T-helper 17 cell (primary cell): ENCODE results near the gene CDK16. TPM values are rescaled to one million over a fixed set of nuclear protein-coding genes. Genes with fewer than 3 reads are reported as not detected.

ENCODE experiments used
- ATAC-seq: fragments of 150-1000 bp; cut with Tn5 transposase; 2 replicates; pipeline ENCODE4 v1.10.0; 2021; ENCODE audit warnings: mild to moderate bottlenecking, moderate library complexity
- DNase-seq, 3 donors: peaks; one replicate each; pipeline versions ENCODE4 v3.0.0 to v3.0.0-alpha.2; 2020 to 2021
- H3K9me3 ChIP-seq: one replicate; pipeline ENCODE4 v1.7.0; 2013; ENCODE audit warnings: low read length, mild to moderate bottlenecking; ENCODE audit not compliant: control insufficient read depth, poor library complexity, severe bottlenecking
- H3K27ac Mint-ChIP-seq: one replicate; pipeline ENCODE4 v1.8.0; 2022; ENCODE audit warnings: mild to moderate bottlenecking, moderate library complexity, mixed read lengths
- H3K27me3 Mint-ChIP-seq: one replicate; pipeline ENCODE4 v1.8.0; 2022; ENCODE audit warnings: mixed read lengths
- H3K36me3 Mint-ChIP-seq: one replicate; pipeline ENCODE4 v1.8.0; 2022; ENCODE audit warnings: low read depth, mixed read lengths
- H3K4me1 Mint-ChIP-seq: one replicate; pipeline ENCODE4 v1.8.0; 2022; ENCODE audit warnings: mild to moderate bottlenecking, mixed read lengths
- H3K4me3 Mint-ChIP-seq: one replicate; pipeline ENCODE4 v1.8.0; 2022; ENCODE audit warnings: mild to moderate bottlenecking, moderate library complexity, mixed read lengths
- total RNA-seq, 4 donors: library from RNA in 2 of 4; stranded (reverse) in 2 of 4; gene quantifications; one replicate each; pipeline ENCODE4 v1.2.3 and lab custom pipeline; 2022 to 2026

The CDK16 gene
- total RNA-seq, 2 donors from 2014 or later = 123 to 145 TPM

DNA sequence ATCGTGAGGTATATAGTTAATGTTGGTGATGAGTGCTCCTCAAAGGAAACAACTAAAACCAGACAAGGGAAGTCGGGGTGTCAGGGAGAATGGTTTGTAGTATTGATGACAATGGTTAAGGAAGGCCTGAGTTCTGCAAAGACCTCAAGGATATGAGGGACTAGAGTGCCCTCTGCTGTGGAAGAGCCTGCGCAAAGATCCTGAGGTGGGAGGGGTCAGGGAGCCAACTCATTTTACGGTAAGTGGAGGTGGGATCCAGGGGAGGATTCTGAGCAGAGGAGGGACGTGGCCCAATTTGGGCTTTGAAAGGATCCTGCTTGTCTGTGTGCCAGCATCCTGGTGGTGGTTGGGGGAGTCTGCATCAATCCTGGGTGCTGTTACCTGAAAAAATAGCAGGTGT, 13.5 kb upstream of the CDK16 start:
- H3K27me3 Mint-ChIP-seq = no peaks in the 10 kb centered on the region
- ATAC-seq (no peak), DNase-seq (no peak)
- H3K4me3 Mint-ChIP-seq = no peak overlapping the region
- no peaks in the 10 kb centered on the region for H3K4me1 Mint-ChIP-seq
- no peaks in the 10 kb centered on the region for H3K36me3 Mint-ChIP-seq
- no peak overlapping the region for H3K27ac Mint-ChIP-seq
- H3K9me3 ChIP-seq = no peaks in the 10 kb centered on the region

DNA sequence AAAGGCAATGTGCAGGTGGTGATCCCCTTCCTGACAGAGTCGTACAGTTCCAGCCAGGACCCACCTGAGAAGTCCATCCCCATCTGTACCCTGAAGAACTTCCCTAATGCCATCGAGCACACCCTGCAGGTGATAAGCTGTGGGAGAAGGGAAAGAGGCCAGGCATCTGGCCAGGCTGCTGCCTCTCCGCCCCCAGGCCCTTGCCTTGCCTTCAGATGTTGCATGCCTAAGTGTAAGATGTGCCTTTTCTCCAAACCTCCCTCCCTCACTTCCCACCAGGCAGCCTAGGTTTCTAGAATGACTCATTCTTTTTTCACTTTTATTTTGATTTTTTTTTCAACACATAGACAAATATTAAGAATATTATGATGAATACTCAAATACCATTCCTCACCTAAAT, 12.2 kb upstream of the CDK16 start:
- H3K9me3 ChIP-seq = no peaks in the 10 kb centered on the region
- Mint-ChIP-seq H3K27me3 (no peaks in the 10 kb centered on the region), H3K4me3 (no peak overlapping the region), H3K36me3 (peaks cover under 1% of the 10 kb centered on the region), H3K4me1 (peaks cover under 1% of the 10 kb centered on the region), H3K27ac (no peak overlapping the region)
- no peak for DNase-seq
- no peak for ATAC-seq

DNA sequence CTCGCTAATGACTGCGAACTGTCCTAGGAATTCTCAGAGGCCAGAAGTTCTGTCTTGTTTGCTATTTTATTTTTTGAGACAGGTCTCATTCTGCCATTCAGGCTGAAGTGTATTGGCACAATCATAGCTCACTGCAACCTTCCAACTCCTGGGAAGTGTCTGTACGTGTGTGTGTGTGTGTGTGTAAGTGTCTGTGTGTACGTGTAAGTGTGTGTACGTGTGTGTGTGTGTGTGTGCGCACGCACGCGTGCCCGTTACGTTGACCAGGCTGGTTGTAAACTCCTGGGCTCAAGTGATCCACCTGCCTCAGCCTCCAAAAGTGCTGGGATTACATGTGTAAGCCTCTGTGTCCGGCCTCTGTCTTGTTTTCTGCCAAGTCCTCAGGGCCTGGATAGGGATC, 10.4 kb upstream of the CDK16 start:
- Mint-ChIP-seq H3K4me1 (peaks cover 6% of the 10 kb centered on the region), H3K4me3 (no peak overlapping the region), H3K36me3 (peaks cover 10% of the 10 kb centered on the region), H3K27ac (no peak overlapping the region), H3K27me3 (no peaks in the 10 kb centered on the region)
- ATAC-seq (no peak), DNase-seq (no peak)
- H3K9me3 ChIP-seq = no peaks in the 10 kb centered on the region

DNA sequence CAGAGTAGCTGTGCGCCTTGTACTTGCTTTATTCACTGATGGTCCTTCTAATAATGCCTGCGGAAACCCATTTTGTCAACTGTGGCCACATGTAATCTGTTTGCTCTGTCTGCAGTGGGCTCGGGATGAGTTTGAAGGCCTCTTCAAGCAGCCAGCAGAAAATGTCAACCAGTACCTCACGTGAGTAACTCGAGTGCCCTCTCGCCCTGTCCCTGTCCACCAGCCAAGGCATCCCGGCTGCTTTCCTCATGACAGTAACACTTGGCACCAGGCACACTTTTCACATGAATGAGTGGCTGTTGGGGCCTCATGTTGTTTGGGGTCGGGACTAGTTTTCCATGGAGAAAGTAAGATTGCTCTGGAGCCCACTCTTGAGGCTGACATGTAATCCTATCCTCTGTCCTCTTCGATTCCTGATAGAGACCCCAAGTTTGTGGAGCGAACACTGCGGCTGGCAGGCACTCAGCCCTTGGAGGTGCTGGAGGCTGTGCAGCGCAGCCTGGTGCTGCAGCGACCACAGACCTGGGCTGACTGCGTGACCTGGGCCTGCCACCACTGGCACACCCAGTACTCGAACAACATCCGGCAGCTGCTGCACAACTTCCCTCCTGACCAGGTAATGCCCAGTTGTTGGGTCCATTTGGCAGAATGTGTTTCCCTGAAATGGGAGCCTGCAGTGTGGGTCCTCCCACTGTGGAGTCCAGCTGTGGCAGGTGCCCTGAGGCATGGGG, 8.8 kb upstream of the CDK16 start:
- Mint-ChIP-seq H3K27me3 (no peaks in the 10 kb centered on the region), H3K4me1 (peaks cover 6% of the 10 kb centered on the region), H3K4me3 (no peak overlapping the region), H3K36me3 (peaks cover 10% of the 10 kb centered on the region), H3K27ac (no peak overlapping the region)
- DNase-seq = no peak
- no peaks in the 10 kb centered on the region for H3K9me3 ChIP-seq
- no peak for ATAC-seq

DNA sequence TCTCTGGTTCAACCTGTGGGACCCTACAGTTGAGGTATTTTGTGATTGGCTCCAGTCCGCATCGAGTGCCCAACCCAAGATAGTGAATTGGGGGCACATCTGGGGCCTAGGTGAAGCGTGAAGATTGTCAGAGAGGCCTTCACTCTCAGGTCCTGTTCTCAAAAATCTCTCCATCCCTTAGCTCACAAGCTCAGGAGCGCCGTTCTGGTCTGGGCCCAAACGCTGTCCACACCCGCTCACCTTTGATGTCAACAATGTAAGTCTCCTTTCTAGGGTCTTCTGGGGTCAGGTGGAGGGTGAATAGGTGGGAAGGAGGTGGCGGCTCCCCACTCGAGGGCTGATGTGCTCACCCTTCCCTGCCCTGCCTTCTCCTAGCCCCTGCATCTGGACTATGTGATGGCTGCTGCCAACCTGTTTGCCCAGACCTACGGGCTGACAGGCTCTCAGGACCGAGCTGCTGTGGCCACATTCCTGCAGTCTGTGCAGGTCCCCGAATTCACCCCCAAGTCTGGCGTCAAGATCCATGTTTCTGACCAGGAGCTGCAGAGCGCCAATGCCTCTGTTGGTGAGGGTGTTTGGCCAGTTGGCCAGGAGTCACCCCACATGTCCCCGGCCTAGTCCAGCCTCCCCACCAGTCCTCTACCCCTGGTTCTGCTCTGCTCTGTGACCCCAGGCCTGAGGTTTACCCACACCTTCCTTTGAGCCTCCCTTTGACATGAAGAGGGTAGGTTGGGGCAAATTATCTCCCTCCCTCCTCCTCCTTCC, 7.6 kb upstream of the CDK16 start:
- H3K4me1 Mint-ChIP-seq = peaks cover 6% of the 10 kb centered on the region
- no peaks in the 10 kb centered on the region for H3K27me3 Mint-ChIP-seq
- no peak overlapping the region for H3K4me3 Mint-ChIP-seq
- no peak for DNase-seq
- ATAC-seq = no peak
- H3K9me3 ChIP-seq = no peaks in the 10 kb centered on the region
- H3K27ac Mint-ChIP-seq = peak overlapping the region; percentile 49
- peaks cover 10% of the 10 kb centered on the region for H3K36me3 Mint-ChIP-seq

DNA sequence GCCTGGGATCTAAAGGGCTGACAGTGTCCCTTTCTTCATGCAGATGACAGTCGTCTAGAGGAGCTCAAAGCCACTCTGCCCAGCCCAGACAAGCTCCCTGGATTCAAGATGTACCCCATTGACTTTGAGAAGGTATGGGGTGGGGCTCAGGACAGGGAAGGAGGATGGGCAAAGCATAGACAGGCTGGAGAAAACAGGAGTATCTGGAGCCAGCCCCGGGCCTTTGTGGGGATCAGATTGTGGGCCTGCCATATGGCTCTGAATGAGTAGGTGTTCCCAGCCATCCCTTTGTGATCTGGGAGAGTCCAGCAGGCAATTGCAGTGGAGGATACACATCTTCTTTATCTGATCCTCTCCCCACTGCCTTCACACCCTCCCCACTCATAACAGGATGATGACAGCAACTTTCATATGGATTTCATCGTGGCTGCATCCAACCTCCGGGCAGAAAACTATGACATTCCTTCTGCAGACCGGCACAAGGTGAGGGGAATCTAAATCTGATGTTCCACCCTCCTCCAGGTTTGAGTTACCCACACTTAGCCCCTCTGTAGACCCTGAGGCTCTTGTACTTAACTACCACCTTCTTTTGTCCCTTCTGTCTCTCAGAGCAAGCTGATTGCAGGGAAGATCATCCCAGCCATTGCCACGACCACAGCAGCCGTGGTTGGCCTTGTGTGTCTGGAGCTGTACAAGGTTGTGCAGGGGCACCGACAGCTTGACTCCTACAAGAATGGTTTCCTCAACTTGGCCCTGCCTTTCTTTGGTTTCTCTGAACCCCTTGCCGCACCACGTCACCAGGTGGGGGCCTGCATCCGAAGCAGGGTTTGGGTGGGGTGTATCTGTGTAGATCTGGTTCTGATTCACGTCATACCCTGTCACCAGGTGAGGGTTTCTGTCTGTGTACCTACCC, 5.8 kb upstream of the CDK16 start:
- H3K9me3 ChIP-seq = no peaks in the 10 kb centered on the region
- Mint-ChIP-seq H3K27me3 (no peaks in the 10 kb centered on the region), H3K4me3 (peak overlapping the region; percentile 9), H3K36me3 (peaks cover 13% of the 10 kb centered on the region), H3K4me1 (peaks cover 21% of the 10 kb centered on the region), H3K27ac (peak overlapping the region; percentile 41)
- DNase-seq = no peak
- ATAC-seq = no peak

DNA sequence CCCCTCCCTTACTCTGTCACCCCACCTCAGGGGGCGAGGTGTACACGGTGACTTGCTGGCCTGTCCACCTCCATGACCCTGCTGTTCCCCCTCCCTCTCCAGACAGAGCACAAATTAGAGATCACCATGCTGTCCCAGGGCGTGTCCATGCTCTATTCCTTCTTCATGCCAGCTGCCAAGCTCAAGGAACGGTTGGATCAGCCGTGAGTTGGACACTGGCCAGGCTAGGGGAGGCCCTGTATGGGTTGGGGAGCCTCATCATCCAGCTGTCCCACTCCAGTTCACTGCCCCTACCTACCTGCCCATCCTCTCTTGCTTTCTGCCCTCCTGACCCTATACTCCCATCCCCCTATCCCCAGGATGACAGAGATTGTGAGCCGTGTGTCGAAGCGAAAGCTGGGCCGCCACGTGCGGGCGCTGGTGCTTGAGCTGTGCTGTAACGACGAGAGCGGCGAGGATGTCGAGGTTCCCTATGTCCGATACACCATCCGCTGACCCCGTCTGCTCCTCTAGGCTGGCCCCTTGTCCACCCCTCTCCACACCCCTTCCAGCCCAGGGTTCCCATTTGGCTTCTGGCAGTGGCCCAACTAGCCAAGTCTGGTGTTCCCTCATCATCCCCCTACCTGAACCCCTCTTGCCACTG, 3.9 kb upstream of the CDK16 start:
- peaks cover 28% of the 10 kb centered on the region for H3K4me1 Mint-ChIP-seq
- ATAC-seq (no peak), DNase-seq (no peak)
- no peaks in the 10 kb centered on the region for H3K9me3 ChIP-seq
- no peaks in the 10 kb centered on the region for H3K27me3 Mint-ChIP-seq
- peak overlapping the region; percentile 57 for H3K27ac Mint-ChIP-seq
- H3K36me3 Mint-ChIP-seq = peaks cover 13% of the 10 kb centered on the region
- no peak overlapping the region for H3K4me3 Mint-ChIP-seq

DNA sequence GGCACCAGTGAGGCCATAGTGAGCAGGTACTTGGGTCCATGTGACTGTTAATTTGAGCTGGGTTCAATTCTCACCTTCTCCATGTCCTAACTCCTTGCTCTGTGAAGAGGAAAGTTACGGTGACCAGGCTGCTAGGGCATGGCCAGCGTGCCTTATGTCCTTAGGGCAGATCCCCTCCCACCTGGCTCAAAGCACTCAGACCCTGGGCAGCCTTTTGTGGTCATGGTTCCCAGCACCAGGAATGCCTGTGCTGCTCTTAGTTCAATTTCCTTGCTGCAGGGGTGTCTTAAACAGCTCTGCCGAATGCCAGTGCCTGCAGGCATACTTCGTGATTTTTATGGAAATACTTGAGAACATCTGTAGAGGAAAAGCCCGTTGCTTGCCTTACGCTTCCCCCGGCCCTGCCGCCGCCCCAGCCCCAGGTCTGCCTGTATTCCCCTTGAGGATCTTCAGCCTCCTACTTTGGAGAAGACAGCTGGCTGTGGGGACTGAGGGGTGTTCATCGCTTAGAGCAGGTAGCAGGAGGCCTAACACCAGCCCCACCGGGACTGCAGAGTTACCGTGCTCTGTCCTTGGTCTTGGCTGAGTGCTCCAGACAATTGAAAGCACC, 3.1 kb upstream of the CDK16 start:
- ATAC-seq = no peak
- H3K27ac Mint-ChIP-seq = peak overlapping the region; percentile 97
- H3K9me3 ChIP-seq = no peaks in the 10 kb centered on the region
- peaks cover 13% of the 10 kb centered on the region for H3K36me3 Mint-ChIP-seq
- peaks cover 37% of the 10 kb centered on the region for H3K4me1 Mint-ChIP-seq
- no peak for DNase-seq
- no peaks in the 10 kb centered on the region for H3K27me3 Mint-ChIP-seq
- H3K4me3 Mint-ChIP-seq = no peak overlapping the region

DNA sequence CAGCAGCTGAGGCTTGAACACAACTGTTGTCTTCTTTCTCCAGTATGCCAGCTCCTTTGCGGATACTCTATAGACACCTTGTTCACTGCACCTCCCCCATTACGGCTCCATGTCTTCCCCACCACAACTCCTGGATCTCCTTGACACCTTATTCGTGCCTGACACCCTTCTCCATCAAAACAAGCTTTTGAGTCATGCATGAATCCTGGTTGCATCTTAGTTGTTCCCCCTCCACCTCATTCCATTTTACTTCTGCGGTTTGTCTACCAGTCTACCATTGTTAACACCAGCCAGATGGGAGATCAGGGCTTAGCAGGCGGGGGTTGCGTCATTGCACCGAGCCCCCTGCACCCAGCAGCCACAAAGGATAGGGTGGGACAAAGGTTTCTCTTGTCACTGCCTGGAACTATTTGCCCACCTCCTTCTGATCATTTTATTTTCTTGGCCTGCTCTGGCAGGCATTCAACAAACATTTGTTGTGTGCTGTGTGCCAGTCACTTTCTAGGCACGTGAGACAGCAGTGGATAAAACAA, 2.0 kb upstream of the CDK16 start:
- ATAC-seq (no peak), DNase-seq (no peak)
- peak overlapping the region; percentile 97 for H3K27ac Mint-ChIP-seq
- peaks cover 41% of the 10 kb centered on the region for H3K4me1 Mint-ChIP-seq
- no peaks in the 10 kb centered on the region for H3K27me3 Mint-ChIP-seq
- H3K4me3 Mint-ChIP-seq = no peak overlapping the region
- peaks cover 11% of the 10 kb centered on the region for H3K36me3 Mint-ChIP-seq
- H3K9me3 ChIP-seq = no peaks in the 10 kb centered on the region

DNA sequence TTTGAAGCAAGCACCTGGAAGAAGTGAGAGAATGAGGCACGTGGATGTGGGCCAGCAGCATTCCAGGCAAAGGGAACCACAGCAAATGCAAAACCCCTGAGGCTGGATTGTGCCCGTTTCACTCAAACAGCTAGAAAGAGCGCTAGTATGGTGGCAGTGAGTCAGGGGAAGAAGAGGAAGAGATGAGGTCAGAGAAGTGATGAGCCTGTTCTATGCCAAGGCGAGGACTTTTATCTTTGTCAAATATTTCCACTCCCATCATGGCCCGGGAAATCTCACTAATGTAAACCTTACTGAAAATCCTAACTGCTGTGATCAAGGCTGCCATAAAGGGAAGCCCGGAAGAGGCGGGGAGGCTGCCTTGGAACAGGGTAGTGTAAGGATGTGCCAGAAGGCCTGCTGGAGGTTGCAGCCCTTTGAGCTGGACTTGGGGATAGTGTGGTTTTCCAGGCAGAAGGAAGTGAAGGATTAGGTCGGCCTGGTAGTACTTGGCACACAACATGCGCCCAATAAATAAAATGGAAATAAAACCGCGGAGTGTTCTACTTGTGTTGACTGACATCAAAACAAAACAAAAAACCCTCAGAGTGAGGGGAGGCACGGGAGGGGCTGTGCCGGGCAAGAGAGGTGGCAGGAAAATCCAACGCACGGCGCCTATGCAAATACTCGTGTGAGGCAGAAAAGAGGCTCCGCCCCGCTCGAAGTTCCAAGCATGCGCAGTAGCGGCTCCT, 1.2 kb upstream of the CDK16 start:
- no peaks in the 10 kb centered on the region for H3K9me3 ChIP-seq
- DNase-seq (no peak), ATAC-seq (no peak)
- H3K4me3 Mint-ChIP-seq = peak overlapping the region; percentile 94
- H3K27ac Mint-ChIP-seq = peak overlapping the region; percentile 97
- no peaks in the 10 kb centered on the region for H3K27me3 Mint-ChIP-seq
- peaks cover 41% of the 10 kb centered on the region for H3K4me1 Mint-ChIP-seq
- peaks cover 4% of the 10 kb centered on the region for H3K36me3 Mint-ChIP-seq

DNA sequence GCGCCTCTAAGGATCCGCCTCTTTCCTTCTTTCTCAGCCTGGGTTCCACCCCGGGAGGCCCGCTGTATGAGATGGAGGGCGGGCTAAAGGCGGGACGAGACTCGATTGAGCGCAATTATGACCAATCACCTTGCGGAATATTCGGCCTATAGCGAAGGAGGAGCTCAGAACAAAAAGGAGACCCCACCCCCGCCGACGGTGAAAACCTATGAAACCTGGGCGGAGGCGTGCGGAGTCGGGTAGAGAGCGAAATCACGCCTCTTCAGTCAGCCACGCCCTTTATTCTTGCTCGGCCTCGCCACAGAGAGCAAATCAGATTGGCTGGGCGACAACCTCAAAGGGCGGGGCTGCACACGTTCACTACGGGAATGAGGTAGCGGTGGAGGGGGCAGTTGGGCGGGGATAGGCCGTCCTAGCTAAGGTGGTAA, 615 bp upstream of the CDK16 start:
- DNase-seq = peak; percentile 81 to 91 (median 88)
- H3K4me3 Mint-ChIP-seq = peak overlapping the region; percentile 94
- no peaks in the 10 kb centered on the region for H3K9me3 ChIP-seq
- no peaks in the 10 kb centered on the region for H3K27me3 Mint-ChIP-seq
- peak; percentile 83 for ATAC-seq
- peaks cover 41% of the 10 kb centered on the region for H3K4me1 Mint-ChIP-seq
- H3K36me3 Mint-ChIP-seq = peaks cover 4% of the 10 kb centered on the region
- peak overlapping the region; percentile 97 for H3K27ac Mint-ChIP-seq
